PC-3 (cell line): ENCODE data around the gene GOLGA7B.

Source experiments
- CTCF ChIP-seq: fragments of 300-600 bp; sonication (generic); conservative IDR thresholded peaks from 2 replicates; pipeline ENCODE4 v1.5.1; 2017; ENCODE audit warnings: antibody characterized with exemption, low read depth, mild to moderate bottlenecking, low read length
- EZH2 ChIP-seq: fragments of 300-600 bp; sonication (generic); IDR thresholded peaks from one replicate; pipeline ENCODE4 v1.6.1; 2017; ENCODE audit warnings: antibody characterized with exemption, mild to moderate bottlenecking, low read length; ENCODE audit not compliant: unreplicated experiment

GRCh38 chr10:97858001-97858439 is 8.4 kb downstream of the GOLGA7B start:
- no peak for TF ChIP-seq CTCF
- no peak for TF ChIP-seq EZH2
